ENCODE data around the gene SYT17. TPM values are rescaled to one million over a fixed set of nuclear protein-coding genes. Genes with fewer than 3 reads are reported as not detected.

SYT17 gene
- total and polyA plus RNA-seq, 8 donors: 2.9 to 37.1 (median 10.7) TPM

- Histone ChIP-seq H3K9me3 (peaks cover 6 to 27% (median 14%) of the 10 kb centered on the region in 4 donors), H3K4me1 (peaks cover 0 to 10% (median 0%) of the 10 kb centered on the region in 4 donors), H3K4me3 (no peak overlapping the region), H3K36me3 (peaks cover 0 to 25% (median 4%) of the 10 kb centered on the region in 4 donors), H3K27me3 (no peaks in the 10 kb centered on the region), H3K27ac (no peak overlapping the region)
- 66 to 78% (median 76%) methylated on average over 4 of the region's 4 CpGs for WGBS, 5 donors
- TF ChIP-seq CTCF (IDR thresholded peaks at IDR 0.05): no peak
- TF ChIP-seq POLR2AphosphoS5 (IDR thresholded peaks at IDR 0.05): peak in 1 of 3 donors; percentile 39
- intact Hi-C loops (cut with DNase I; ENCODE audit: low total_unique reads): no loop called here
- DNase-seq: peak in 1 of 2 donors; percentile 30
Measured at GRCh38 chr16:19236561-19237209, 68.6 kb downstream of the SYT17 start.

- Histone ChIP-seq H3K4me3 (no peak overlapping the region), H3K4me1 (peaks cover 0 to 24% (median 3%) of the 10 kb centered on the region in 4 donors), H3K27ac (no peak overlapping the region), H3K9me3 (peaks cover 6 to 27% (median 14%) of the 10 kb centered on the region in 4 donors), H3K27me3 (no peaks in the 10 kb centered on the region), H3K36me3 (peaks cover 0 to 25% (median 2%) of the 10 kb centered on the region in 4 donors)
- 76 to 94% (median 89%) methylated on average over 4 of the region's 4 CpGs for WGBS, 5 donors
- intact Hi-C loops (cut with DNase I; ENCODE audit: low total_unique reads): no loop called here
- no peak for TF ChIP-seq POLR2AphosphoS5 (IDR thresholded peaks at IDR 0.05)
- TF ChIP-seq CTCF (IDR thresholded peaks at IDR 0.05): no peak
- TF ChIP-seq EP300 (IDR thresholded peaks at IDR 0.05): no peak
- no peak for DNase-seq
Measured at GRCh38 chr16:19238406-19238805, 70.4 kb downstream of the SYT17 start.

- TF ChIP-seq POLR2AphosphoS5 (IDR thresholded peaks at IDR 0.05) (no peak), EP300 (IDR thresholded peaks at IDR 0.05) (no peak), POLR2A (IDR thresholded peaks at IDR 0.05) (no peak), CTCF (IDR thresholded peaks at IDR 0.05) (no peak)
- DNase-seq: no peak
- no peak overlapping the region for H3K4me3 ChIP-seq
- H3K27me3 ChIP-seq: no peaks in the 10 kb centered on the region
- intact Hi-C loops (cut with DNase I; ENCODE audit: low total_unique reads): no loop called here
- H3K36me3 ChIP-seq: peaks cover 0 to 18% (median 2%) of the 10 kb centered on the region in 4 donors
- peaks cover 0 to 24% (median 3%) of the 10 kb centered on the region in 4 donors for H3K4me1 ChIP-seq
- WGBS, 5 donors: 78 to 96% (median 91%) methylated on average over 9 to 13 of the region's 13 CpGs
- no peak overlapping the region for H3K27ac ChIP-seq
- peaks cover 6 to 26% (median 14%) of the 10 kb centered on the region in 4 donors for H3K9me3 ChIP-seq
Measured at GRCh38 chr16:19239511-19240155, 71.6 kb downstream of the SYT17 start.

- intact Hi-C loops (cut with DNase I; ENCODE audit: low total_unique reads): no loop called here
- Histone ChIP-seq H3K9me3 (peaks cover 5 to 18% (median 6%) of the 10 kb centered on the region in 4 donors), H3K4me1 (peaks cover 0 to 24% (median 5%) of the 10 kb centered on the region in 4 donors), H3K4me3 (no peak overlapping the region), H3K27me3 (no peaks in the 10 kb centered on the region), H3K36me3 (peaks cover 0 to 10% (median 0%) of the 10 kb centered on the region in 4 donors), H3K27ac (peak overlapping the region in 1 of 5 donors; percentile 3)
- no peak for TF ChIP-seq CTCF (IDR thresholded peaks at IDR 0.05)
- 79 to 99% (median 95%) methylated on average over 7 of the region's 7 CpGs for WGBS, 5 donors
- no peak for DNase-seq
Measured at GRCh38 chr16:19240494-19240893, 72.5 kb downstream of the SYT17 start.
